ENCODE results near the gene TAF11L12. TPM values are rescaled to one million over a fixed set of nuclear protein-coding genes. Genes with fewer than 3 reads are reported as not detected.
"Not testable (repeated sequence)": the region's sequence is repeated elsewhere in the genome, so short reads cannot be mapped to it uniquely, and the experiment has no call there.

Gene TAF11L12
- total and polyA plus RNA-seq, 2 of the 13 experiments (the other 11 are each of a cell fraction or from before 2014, with no cell fraction given) = not detected

DNA sequence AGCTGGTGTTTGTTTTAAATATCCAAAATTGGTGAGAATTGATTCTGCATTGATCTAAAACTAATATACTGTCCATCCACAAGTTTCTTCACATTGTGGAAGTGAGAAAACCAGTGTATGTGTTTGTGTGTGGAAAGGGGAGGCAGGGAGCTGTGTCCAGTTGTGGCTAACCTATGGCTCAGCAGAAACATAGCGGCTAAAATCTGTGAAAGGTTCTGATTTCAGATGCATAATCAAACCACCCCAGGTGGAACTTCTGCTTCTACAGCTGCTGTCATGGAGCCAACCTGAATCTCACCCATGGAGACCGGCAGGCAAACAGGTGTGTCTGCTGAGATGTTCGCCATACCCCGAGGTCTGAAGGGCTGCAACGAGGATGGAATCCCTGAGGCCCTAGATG, 24.0 kb downstream of the TAF11L12 start, which contains the start of gene TAF11L14 (continued):
- TF ChIP-seq CREB1 (IDR thresholded peaks at IDR 0.05) = no peak
- TF ChIP-seq CREB1 (CRISPR knock-in tag; IDR thresholded peaks at IDR 0.05) = no peak
- TF ChIP-seq ZNF629 (CRISPR knock-in tag; conservative IDR thresholded peaks at IDR 0.05) = no peak
- no peak for TF ChIP-seq SRSF1 (optimal IDR thresholded peaks at IDR 0.05; ENCODE audit: low read depth, low read length)

DNA sequence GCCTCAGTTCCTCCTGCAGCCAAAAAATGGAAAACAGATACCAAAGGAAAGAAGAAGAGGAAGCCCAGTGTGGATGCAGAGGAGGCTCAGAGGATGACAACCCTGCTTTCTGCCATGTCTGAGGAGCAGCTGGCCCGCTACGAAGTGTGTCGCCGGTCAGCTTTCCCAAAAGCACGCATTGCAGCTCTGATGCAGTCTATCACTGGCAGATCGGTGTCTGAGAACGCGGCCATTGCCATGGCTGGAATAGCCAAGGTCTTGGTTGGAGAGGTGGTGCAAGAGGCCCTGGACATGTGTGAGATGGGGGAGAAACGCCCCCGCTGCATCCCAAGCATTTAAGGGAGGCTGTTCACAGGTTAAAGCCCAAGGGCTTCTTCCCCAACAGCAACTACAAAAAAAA, 39.0 kb downstream of the TAF11L12 start:
- H3K27me3 ChIP-seq (ENCODE audit: control insufficient read depth in 1 of 2, insufficient read depth in 2 of 2, low read length in 2 of 2); H4K20me1 ChIP-seq (ENCODE audit: insufficient read depth, low read length); H3K4me1 ChIP-seq (ENCODE audit: insufficient read depth, low read length); FAIRE-seq; POLR2A ChIA-PET; intact Hi-C loops (cut with micrococcal nuclease; ENCODE audit: unreplicated experiment); H3K9ac ChIP-seq (ENCODE audit: insufficient read depth, low read depth, low read length); in situ Hi-C loops (cut with HindIII; ENCODE audit: extremely low pct_ligation_motif_present, low pct_unique_long_range_greater_than_20kb); DNase-seq (ENCODE audit: low spot score); H3K4me2 ChIP-seq (ENCODE audit: low read depth, low read length); H2AFZ ChIP-seq (ENCODE audit: low read length); H3K79me2 ChIP-seq (ENCODE audit: insufficient read depth, low read length); H3K4me3 ChIP-seq (replicated peaks in 1 of 3; ENCODE audit: insufficient read depth in 1 of 3, low read depth in 2 of 3, low read length in 3 of 3); BruUV-seq (replicated peaks); H3K27ac ChIP-seq (ENCODE audit: extremely low read length, insufficient read depth, low read length); H3K36me3 ChIP-seq (replicated peaks in 1 of 2; ENCODE audit: control insufficient read depth in 1 of 2, insufficient read depth in 2 of 2, low read length in 2 of 2); ATAC-seq; CTCF ChIA-PET (ENCODE audit: low intra/inter-chr PET ratio, low total read pairs): not testable (repeated sequence)
- WGBS (ENCODE audit: low lambda C conversion rate) = 0% methylated on average over 2 of the region's 10 CpGs
- H3K9me3 ChIP-seq (ENCODE audit: low read length) = peaks cover 10% of the 10 kb centered on the region; the same call in 1 of the 2 replicates

DNA sequence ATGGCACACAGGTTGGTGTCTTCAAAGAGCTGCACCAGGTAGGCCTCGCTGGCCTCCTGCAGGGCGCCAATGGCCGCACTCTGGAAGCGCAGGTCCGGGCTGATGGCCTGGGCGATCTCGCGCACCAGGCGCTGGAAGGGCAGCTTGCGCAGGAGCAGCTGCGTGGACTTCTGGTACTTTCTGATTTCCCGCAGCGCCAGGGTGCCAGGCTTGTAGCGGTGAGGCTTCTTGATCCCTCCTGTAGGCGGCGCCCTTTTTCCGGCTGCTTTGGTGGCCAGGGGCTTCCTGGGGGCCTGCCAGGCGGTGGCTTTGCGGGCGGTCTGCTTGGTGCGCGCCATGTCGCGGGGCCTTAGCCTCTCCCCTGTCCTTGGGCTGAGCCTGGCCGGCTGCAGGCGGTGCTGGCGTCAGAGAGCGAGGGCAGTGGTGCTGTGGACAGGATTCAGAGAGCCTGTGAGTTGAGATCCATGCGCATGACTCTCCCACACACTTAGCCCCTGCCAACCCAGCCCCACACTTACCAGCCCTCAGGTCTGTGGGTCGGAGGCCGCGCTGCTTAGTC, 45.1 kb downstream of the TAF11L12 start:
- in situ Hi-C loops (cut with HindIII; ENCODE audit: extremely low pct_ligation_motif_present, low pct_unique_long_range_greater_than_20kb); BruUV-seq (replicated peaks); DNase-seq (ENCODE audit: low spot score); FAIRE-seq; intact Hi-C loops (cut with micrococcal nuclease; ENCODE audit: unreplicated experiment); H3K4me1 ChIP-seq (ENCODE audit: insufficient read depth, low read length); H3K36me3 ChIP-seq (replicated peaks in 1 of 2; ENCODE audit: control insufficient read depth in 1 of 2, insufficient read depth in 2 of 2, low read length in 2 of 2); H3K79me2 ChIP-seq (ENCODE audit: insufficient read depth, low read length); H3K27ac ChIP-seq (ENCODE audit: extremely low read length, insufficient read depth, low read length); H3K27me3 ChIP-seq (ENCODE audit: control insufficient read depth in 1 of 2, insufficient read depth in 2 of 2, low read length in 2 of 2); H2AFZ ChIP-seq (ENCODE audit: low read length); H3K4me3 ChIP-seq (replicated peaks in 1 of 3; ENCODE audit: insufficient read depth in 1 of 3, low read depth in 2 of 3, low read length in 3 of 3); CTCF ChIA-PET (ENCODE audit: low intra/inter-chr PET ratio, low total read pairs); H4K20me1 ChIP-seq (ENCODE audit: insufficient read depth, low read length); H3K9ac ChIP-seq (ENCODE audit: insufficient read depth, low read depth, low read length); ATAC-seq; H3K4me2 ChIP-seq (ENCODE audit: low read depth, low read length); POLR2A ChIA-PET: not testable (repeated sequence)
- H3K9me3 ChIP-seq (ENCODE audit: low read length) = peaks cover 11% of the 10 kb centered on the region; the same call in 1 of the 2 replicates
- 75% methylated on average over 13 of the region's 32 CpGs for WGBS (ENCODE audit: low lambda C conversion rate)
